MM.1S (cell line): ENCODE results near the gene SLC22A2.

Source experiments
- EZH2 ChIP-seq: fragments of 300-600 bp; sonication (generic); optimal IDR thresholded peaks from 2 replicates; pipeline ENCODE3; 2017; ENCODE audit warnings: low read depth, mild to moderate bottlenecking, antibody characterized with exemption, low read length, mixed read lengths
- TF ChIP-seq, protein P1 (sequence below): fragments of 300-600 bp; sonication (generic); IDR thresholded peaks from 2 replicates; pipeline ENCODE4 v1.5.1; 2016; ENCODE audit warnings: antibody characterized with exemption, low read length, mixed read lengths

GRCh38 chr6:160303806-160304205, 45.2 kb upstream of the SLC22A2 start:
- TF ChIP-seq, protein P1, sequence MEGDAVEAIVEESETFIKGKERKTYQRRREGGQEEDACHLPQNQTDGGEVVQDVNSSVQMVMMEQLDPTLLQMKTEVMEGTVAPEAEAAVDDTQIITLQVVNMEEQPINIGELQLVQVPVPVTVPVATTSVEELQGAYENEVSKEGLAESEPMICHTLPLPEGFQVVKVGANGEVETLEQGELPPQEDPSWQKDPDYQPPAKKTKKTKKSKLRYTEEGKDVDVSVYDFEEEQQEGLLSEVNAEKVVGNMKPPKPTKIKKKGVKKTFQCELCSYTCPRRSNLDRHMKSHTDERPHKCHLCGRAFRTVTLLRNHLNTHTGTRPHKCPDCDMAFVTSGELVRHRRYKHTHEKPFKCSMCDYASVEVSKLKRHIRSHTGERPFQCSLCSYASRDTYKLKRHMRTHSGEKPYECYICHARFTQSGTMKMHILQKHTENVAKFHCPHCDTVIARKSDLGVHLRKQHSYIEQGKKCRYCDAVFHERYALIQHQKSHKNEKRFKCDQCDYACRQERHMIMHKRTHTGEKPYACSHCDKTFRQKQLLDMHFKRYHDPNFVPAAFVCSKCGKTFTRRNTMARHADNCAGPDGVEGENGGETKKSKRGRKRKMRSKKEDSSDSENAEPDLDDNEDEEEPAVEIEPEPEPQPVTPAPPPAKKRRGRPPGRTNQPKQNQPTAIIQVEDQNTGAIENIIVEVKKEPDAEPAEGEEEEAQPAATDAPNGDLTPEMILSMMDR, result no peak
- no peak for TF ChIP-seq EZH2
